Fibroblast of mammary gland (primary cell): ENCODE data around the gene GPX8.

Experiments
- DNase-seq: peaks from one replicate; pipeline ENCODE4 v3.0.0-alpha.2; 2010; ENCODE audit warnings: low read depth
- H3K4me3 ChIP-seq: 2 replicates; pipeline ENCODE4 v1.5.1; 2011; ENCODE audit warnings: low read depth, mild to moderate bottlenecking, low read length, moderate library complexity; ENCODE audit not compliant: control insufficient read depth
- CTCF ChIP-seq: conservative IDR thresholded peaks from 2 replicates; pipeline ENCODE4 v1.5.1; 2011; ENCODE audit warnings: low read depth, low read length, inconsistent platforms; ENCODE audit not compliant: control insufficient read depth, insufficient read depth

Gene GPX8

GRCh38 chr5:55136521-55136920, 23.4 kb upstream of the GPX8 start:
- TF ChIP-seq CTCF: no peak
- DNase-seq: no peak

GRCh38 chr5:55140908-55141665, 18.9 kb upstream of the GPX8 start:
- no peak for TF ChIP-seq CTCF
- DNase-seq: no peak
- no peak overlapping the region for H3K4me3 ChIP-seq

More at GRCh38 chr5:55136521-55136920, 23.4 kb upstream of the GPX8 start:
- no peak overlapping the region for H3K4me3 ChIP-seq

GRCh38 chr5:55141945-55142690, 17.9 kb upstream of the GPX8 start:
- H3K4me3 ChIP-seq: no peak overlapping the region
- DNase-seq: no peak
- TF ChIP-seq CTCF: no peak

GRCh38 chr5:55143624-55144023, 16.3 kb upstream of the GPX8 start:
- H3K4me3 ChIP-seq: no peak overlapping the region
- no peak for DNase-seq
- no peak for TF ChIP-seq CTCF

- DNase-seq: peak; percentile 4
- no peak for TF ChIP-seq CTCF
- no peak overlapping the region for H3K4me3 ChIP-seq
Observed at GRCh38 chr5:55146080-55146479, 13.9 kb upstream of the GPX8 start.

- peak; percentile 81 for DNase-seq
- H3K4me3 ChIP-seq: no peak overlapping the region
- peak; percentile 99 for TF ChIP-seq CTCF
Observed at GRCh38 chr5:55146543-55147151, 13.3 kb upstream of the GPX8 start.
